ENCODE results near the gene PTPN21.

- TF ChIP-seq TAF1 (IDR thresholded peaks at IDR 0.05; ENCODE audit: low read depth, low read length) = no peak
- TF ChIP-seq POLR2A (IDR thresholded peaks at IDR 0.05; ENCODE audit: low read depth, low read length) = no peak
- TF ChIP-seq POU2F2 (IDR thresholded peaks at IDR 0.05; ENCODE audit: low read depth, low read length) = no peak
These were observed 39.1 kb downstream of the PTPN21 start for GRCh38 chr14:88515499-88516221.
